Smooth muscle cell (in vitro differentiated cells): Measurements from ENCODE around the gene CACNA2D3. TPM values are rescaled to one million over a fixed set of nuclear protein-coding genes. Genes with fewer than 3 reads are reported as not detected.

ENCODE experiments used
- DNase-seq: peaks from one replicate; lab custom pipeline; 2025; ENCODE audit not compliant: unreplicated experiment; lab: John Stamatoyannopoulos, UW
- H2AFZ ChIP-seq: fragments of 200-600 bp; sonication (generic); 2 replicates; pipeline ENCODE4 v1.6.0; 2016; ENCODE audit warnings: antibody characterized with exemption, low read depth, mild to moderate bottlenecking
- H3F3A ChIP-seq: fragments of 200-600 bp; sonication (generic); 2 replicates; pipeline ENCODE4 v1.6.0; 2017; ENCODE audit warnings: antibody characterized with exemption, low read depth
- H3K27ac ChIP-seq: fragments of 200-600 bp; sonication (generic); 2 replicates; pipeline ENCODE4 v1.5.1; 2016; ENCODE audit warnings: low read depth, mild to moderate bottlenecking
- H3K27me3 ChIP-seq: fragments of 200-600 bp; sonication (generic); 2 replicates; pipeline ENCODE4 v1.6.1; 2016; ENCODE audit warnings: low read depth, mild to moderate bottlenecking
- H3K36me3 ChIP-seq: fragments of 200-600 bp; sonication (generic); 2 replicates; pipeline ENCODE4 v1.5.1; 2016; ENCODE audit warnings: low read depth
- H3K4me1 ChIP-seq: fragments of 200-600 bp; sonication (generic); 2 replicates; pipeline ENCODE4 v1.5.1; 2016; ENCODE audit warnings: low read depth
- H3K4me2 ChIP-seq: fragments of 200-600 bp; sonication (generic); 2 replicates; pipeline ENCODE4 v1.6.0; 2016; ENCODE audit warnings: mild to moderate bottlenecking
- H3K4me3 ChIP-seq: fragments of 200-600 bp; sonication (generic); 2 replicates; pipeline ENCODE4 v1.5.1; 2016; ENCODE audit warnings: mild to moderate bottlenecking
- H3K79me2 ChIP-seq: fragments of 200-600 bp; sonication (generic); 2 replicates; pipeline ENCODE4 v1.6.0; 2016; ENCODE audit warnings: low read depth, mild to moderate bottlenecking
- H3K9ac ChIP-seq: fragments of 200-600 bp; sonication (generic); 2 replicates; pipeline ENCODE4 v1.6.0; 2016; ENCODE audit warnings: low read depth
- H3K9me3 ChIP-seq: fragments of 200-600 bp; sonication (generic); replicated peaks from 2 replicates; pipeline ENCODE4 v1.5.1; 2016; ENCODE audit warnings: low read depth
- H4K20me1 ChIP-seq: fragments of 200-600 bp; sonication (generic); 2 replicates; pipeline ENCODE4 v1.6.0; 2016; ENCODE audit warnings: low read depth
- WGBS: methylation state at CpG from one replicate; pipeline ENCODE4 v1.1.7; 2016; ENCODE audit warnings: low lambda C conversion rate; 5-methylcytosine and 5-hydroxymethylcytosine counted together
- polyA plus RNA-seq: library from polyadenylated mRNA; unstranded; fragments of >200 nt; fragmentation: Nextera tagmentation; extraction: Ambion mirVana; gene quantifications from 2 replicates; pipeline ENCODE4 v1.2.1, GENCODE V29; 2016
- total RNA-seq: library from RNA; depleted of rRNA; stranded (reverse); fragments of >200 nt; gene quantifications from 2 replicates; pipeline ENCODE4 v1.2.3, GENCODE V29; 2014
- TF ChIP-seq, protein P1 (sequence below): fragments of 200-600 bp; sonication (generic); IDR thresholded peaks from 2 replicates; pipeline ENCODE4 v1.5.1; 2017; ENCODE audit warnings: borderline replicate concordance, mild to moderate bottlenecking, antibody characterized with exemption; ENCODE audit not compliant: insufficient read depth, poor library complexity, severe bottlenecking

The CACNA2D3 gene
- total and polyA plus RNA-seq, 2 experiments from 2014 or later: 0.15 to 0.90 TPM

DNA sequence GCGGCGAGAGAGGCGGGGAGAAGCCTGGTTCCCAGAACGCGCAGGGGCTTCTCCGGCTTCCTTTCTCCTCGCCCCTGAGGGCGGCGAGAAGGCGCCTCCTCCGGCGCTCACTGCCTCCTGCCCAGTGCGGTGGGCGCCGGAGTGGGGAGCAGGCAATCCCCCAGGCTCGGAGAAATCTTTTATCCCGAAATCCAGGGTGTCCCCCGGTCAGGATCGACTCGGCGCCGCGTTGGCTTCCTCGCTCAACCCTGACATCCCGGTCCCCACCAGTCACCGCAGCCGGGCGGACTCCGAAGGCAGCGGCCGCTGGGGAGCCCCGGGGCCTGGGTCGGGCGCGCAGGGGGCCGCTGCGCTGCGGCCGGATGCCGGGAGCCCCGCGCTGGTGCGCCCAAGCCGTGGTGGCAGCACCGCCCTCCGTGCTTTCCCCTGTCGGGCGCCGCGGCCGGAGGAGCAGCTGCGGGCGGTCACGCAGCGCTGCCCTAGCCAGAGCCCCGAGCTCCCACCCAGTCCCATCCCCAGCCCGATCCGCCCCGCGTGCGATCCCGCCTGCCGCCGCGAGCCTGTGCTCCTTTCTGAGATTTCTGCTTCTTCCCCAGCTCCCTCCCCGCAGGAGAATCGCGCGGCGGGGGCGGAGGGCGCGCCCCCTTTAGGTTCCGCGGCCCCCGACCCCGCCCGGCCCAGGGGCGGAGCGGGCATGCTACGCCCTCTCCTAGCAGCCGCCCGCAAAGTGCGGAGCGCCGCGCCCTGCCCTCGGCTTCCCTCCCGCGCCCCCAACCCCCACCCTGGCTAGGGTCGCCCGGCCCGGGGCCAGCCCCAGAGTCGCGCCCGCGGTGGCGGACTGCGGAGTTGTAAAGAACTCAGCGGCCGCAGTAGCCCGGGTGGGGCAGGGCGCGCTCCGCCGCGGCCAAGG lies 683 bp upstream of the CACNA2D3 start:
- H3K79me2 ChIP-seq: no peaks in the 10 kb centered on the region
- WGBS: under 1% methylated on average over 72 of the region's 107 CpGs
- H3K27me3 ChIP-seq: peaks cover 96% of the 10 kb centered on the region
- DNase-seq: no peak
- H3F3A ChIP-seq: no peaks in the 10 kb centered on the region
- peaks cover 10% of the 10 kb centered on the region for H3K4me1 ChIP-seq
- no peak overlapping the region for H3K9ac ChIP-seq
- H3K36me3 ChIP-seq: no peaks in the 10 kb centered on the region
- no peaks in the 10 kb centered on the region for H3K9me3 ChIP-seq
- H3K27ac ChIP-seq: no peak overlapping the region
- H3K4me3 ChIP-seq: peak overlapping the region; percentile 57
- TF ChIP-seq, protein P1, sequence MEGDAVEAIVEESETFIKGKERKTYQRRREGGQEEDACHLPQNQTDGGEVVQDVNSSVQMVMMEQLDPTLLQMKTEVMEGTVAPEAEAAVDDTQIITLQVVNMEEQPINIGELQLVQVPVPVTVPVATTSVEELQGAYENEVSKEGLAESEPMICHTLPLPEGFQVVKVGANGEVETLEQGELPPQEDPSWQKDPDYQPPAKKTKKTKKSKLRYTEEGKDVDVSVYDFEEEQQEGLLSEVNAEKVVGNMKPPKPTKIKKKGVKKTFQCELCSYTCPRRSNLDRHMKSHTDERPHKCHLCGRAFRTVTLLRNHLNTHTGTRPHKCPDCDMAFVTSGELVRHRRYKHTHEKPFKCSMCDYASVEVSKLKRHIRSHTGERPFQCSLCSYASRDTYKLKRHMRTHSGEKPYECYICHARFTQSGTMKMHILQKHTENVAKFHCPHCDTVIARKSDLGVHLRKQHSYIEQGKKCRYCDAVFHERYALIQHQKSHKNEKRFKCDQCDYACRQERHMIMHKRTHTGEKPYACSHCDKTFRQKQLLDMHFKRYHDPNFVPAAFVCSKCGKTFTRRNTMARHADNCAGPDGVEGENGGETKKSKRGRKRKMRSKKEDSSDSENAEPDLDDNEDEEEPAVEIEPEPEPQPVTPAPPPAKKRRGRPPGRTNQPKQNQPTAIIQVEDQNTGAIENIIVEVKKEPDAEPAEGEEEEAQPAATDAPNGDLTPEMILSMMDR: no peak
- H2AFZ ChIP-seq: peak overlapping the region; percentile 43
- peak overlapping the region; percentile 93 for H3K4me2 ChIP-seq
- no peaks in the 10 kb centered on the region for H4K20me1 ChIP-seq

DNA sequence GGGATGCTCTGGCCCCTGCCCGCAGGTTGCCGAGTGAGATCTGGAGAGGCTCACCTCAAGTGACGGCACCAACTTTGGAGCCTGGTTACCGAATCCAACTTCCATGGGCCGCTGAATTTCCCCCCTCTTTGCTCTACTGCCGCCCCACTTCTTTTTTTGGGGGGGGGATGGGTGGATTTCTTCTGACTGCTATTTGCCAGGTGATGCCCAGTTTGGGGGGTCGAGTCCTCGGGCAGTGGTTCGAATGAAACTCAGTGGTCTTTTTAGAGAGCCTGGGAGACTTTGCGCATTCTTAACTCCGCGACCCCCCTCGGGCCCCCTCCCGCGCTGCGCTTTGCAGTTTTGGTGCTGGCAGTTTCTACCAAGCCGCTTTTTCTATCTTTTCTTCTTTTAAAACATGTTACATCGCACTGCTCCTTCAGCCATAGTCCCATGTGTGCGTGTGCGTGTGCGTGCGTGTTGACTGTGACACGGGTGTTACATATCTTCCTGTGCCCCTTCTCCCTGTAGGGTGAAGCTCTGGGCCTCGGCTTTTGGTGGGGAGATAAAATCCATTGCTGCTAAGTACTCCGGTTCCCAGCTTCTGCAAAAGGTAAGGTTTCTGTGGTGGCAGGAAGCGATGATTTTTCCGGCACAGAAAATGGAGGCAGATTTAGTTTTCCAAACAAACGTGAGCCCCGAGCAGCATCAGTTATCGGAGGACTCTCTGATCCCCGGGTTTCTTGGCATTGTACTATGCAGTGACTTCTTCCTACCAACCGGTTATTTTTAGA lies 837 bp downstream of the CACNA2D3 start:
- Histone ChIP-seq H3K27ac (no peak overlapping the region), H3K4me1 (peaks cover 10% of the 10 kb centered on the region), H4K20me1 (no peaks in the 10 kb centered on the region), H3K79me2 (no peaks in the 10 kb centered on the region), H3K4me3 (peak overlapping the region; percentile 15), H3K27me3 (peaks cover 94% of the 10 kb centered on the region), H3K36me3 (no peaks in the 10 kb centered on the region), H3K9me3 (no peaks in the 10 kb centered on the region), H3K4me2 (peak overlapping the region; percentile 81), H3K9ac (no peak overlapping the region), H3F3A (no peaks in the 10 kb centered on the region), H2AFZ (no peak overlapping the region)
- no peak for DNase-seq
- TF ChIP-seq, protein P1: no peak
- 6% methylated on average over 31 of the region's 32 CpGs for WGBS

DNA sequence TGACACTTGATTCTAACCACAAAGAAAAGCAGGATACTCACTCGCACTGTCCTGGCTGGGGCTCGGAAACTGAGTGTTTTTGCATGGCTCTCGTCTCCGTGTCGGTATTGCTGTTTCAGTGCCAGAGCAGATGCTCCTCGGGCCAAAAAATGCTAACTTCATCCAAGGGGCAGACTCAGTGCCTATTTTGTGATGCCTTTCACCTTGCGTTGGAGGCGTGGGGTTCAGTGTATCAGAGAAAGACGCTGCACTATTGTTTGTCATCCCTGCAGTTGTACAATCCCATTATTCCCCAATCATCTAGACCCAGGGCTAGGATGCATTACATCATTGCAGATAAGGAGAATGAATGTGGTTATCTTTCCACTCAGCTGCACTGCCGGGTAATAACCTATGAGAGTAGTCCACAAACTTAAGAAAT lies 1.4 kb downstream of the CACNA2D3 start:
- TF ChIP-seq, protein P1: no peak
- no peaks in the 10 kb centered on the region for H3K9me3 ChIP-seq
- no peak overlapping the region for H3K9ac ChIP-seq
- peaks cover 10% of the 10 kb centered on the region for H3K4me1 ChIP-seq
- H4K20me1 ChIP-seq: no peaks in the 10 kb centered on the region
- 18% methylated on average over 10 of the region's 10 CpGs for WGBS
- peak overlapping the region; percentile 15 for H3K4me3 ChIP-seq
- no peaks in the 10 kb centered on the region for H3F3A ChIP-seq
- H3K4me2 ChIP-seq: peak overlapping the region; percentile 81
- H3K27ac ChIP-seq: no peak overlapping the region
- H3K27me3 ChIP-seq: peaks cover 88% of the 10 kb centered on the region
- no peaks in the 10 kb centered on the region for H3K79me2 ChIP-seq
- H2AFZ ChIP-seq: no peak overlapping the region
- no peaks in the 10 kb centered on the region for H3K36me3 ChIP-seq
- no peak for DNase-seq
